Spleen (tissue), 11 donors: ENCODE data around the gene ACP4. TPM values are rescaled to one million over a fixed set of nuclear protein-coding genes. Genes with fewer than 3 reads are reported as not detected.

Source experiments
- DNase-seq: peaks from one replicate; pipeline ENCODE4 v3.0.0-alpha.2; 2020
- H3K27ac ChIP-seq, 8 donors: fragments of 200-600 bp; sonication (generic) in 7 of 8; 1 replicate in 4 of 8; 2 replicates in 4 of 8; pipeline versions ENCODE4 v1.5.0 to v1.8.0; 2016 to 2021; ENCODE audit warnings: inconsistent platforms in 4 of 8, mild to moderate bottlenecking in 4 of 8, moderate library complexity in 1 of 8
- H3K27me3 ChIP-seq, 7 donors: fragments of 200-600 bp; sonication (generic) in 6 of 7; replicated peaks in 1 of 7; 1 replicate in 4 of 7; 2 replicates in 3 of 7; pipeline versions ENCODE4 v1.5.0 to v1.8.0; 2016 to 2021; ENCODE audit warnings: inconsistent platforms in 3 of 7, mild to moderate bottlenecking in 1 of 7
- H3K36me3 ChIP-seq, 6 donors: fragments of 200-600 bp; sonication (generic) in 5 of 6; 1 replicate in 4 of 6; 2 replicates in 2 of 6; pipeline versions ENCODE4 v1.5.0 to v1.8.0; 2016 to 2021; ENCODE audit warnings: inconsistent platforms in 2 of 6
- H3K4me1 ChIP-seq, 6 donors: fragments of 200-600 bp; sonication (generic) in 5 of 6; 1 replicate in 3 of 6; 2 replicates in 3 of 6; pipeline versions ENCODE4 v1.5.0 to v1.8.0; 2016 to 2021; ENCODE audit warnings: inconsistent platforms in 3 of 6
- H3K4me3 ChIP-seq, 8 donors: fragments of 200-600 bp; sonication (generic) in 7 of 8; 1 replicate in 4 of 8; 2 replicates in 4 of 8; pipeline versions ENCODE4 v1.5.0 to v1.8.0; 2016 to 2021; ENCODE audit warnings: inconsistent platforms in 4 of 8, mild to moderate bottlenecking in 4 of 8, moderate library complexity in 2 of 8
- H3K9me3 ChIP-seq, 8 donors: fragments of 200-600 bp; sonication (generic) in 7 of 8; 1 replicate in 4 of 8; 2 replicates in 4 of 8; pipeline versions ENCODE4 v1.5.0 to v1.8.0; 2016 to 2021; ENCODE audit warnings: inconsistent platforms in 4 of 8
- POLR2A ChIP-seq, 3 donors: fragments of 450-650 bp; IDR thresholded peaks; one replicate each; pipeline ENCODE4 v1.5.1; 2017; ENCODE audit warnings: antibody characterized with exemption in 3 of 3, mild to moderate bottlenecking in 1 of 3
- POLR2AphosphoS5 ChIP-seq, 3 donors: sonication (generic); formaldehyde crosslinking; IDR thresholded peaks; one replicate each; pipeline ENCODE4 v1.5.1; 2017; ENCODE audit warnings: antibody characterized with exemption in 3 of 3
- WGBS, 5 donors: extraction: QIAGEN DNeasy Blood & Tissue Kit in 3 of 5; methylation state at CpG; one replicate each; pipeline versions ENCODE4 v1.1.5 to v1.1.7; 2013 to 2018; 5-methylcytosine and 5-hydroxymethylcytosine counted together
- intact Hi-C: fragments of 100-400 bp; cut with DNase I; formaldehyde crosslinking; loops from one replicate; pipeline ENCODE4 v1.15.0; 2023; ENCODE audit warnings: low total_unique reads
- polyA plus RNA-seq, 3 donors: library from polyadenylated mRNA; stranded (reverse); fragments of 200-250 nt; gene quantifications; one replicate each; pipeline ENCODE4 v1.2.1, GENCODE V29; 2013
- total RNA-seq, 7 donors: library from RNA; depleted of rRNA in 3 of 7; stranded (reverse); fragments of >200 nt in 3 of 7; fragmentation: NEBNext Ultra II Directional in 4 of 7; extraction: Animal tissue kit (Norgen Biotek cat#: 25700) in 4 of 7; gene quantifications; one replicate each; pipeline versions ENCODE4 v1.1.0 to v1.2.1, GENCODE V29; 2016 to 2021
- TF ChIP-seq, protein P1 (sequence below), 11 experiments: fragments of 200-600 bp in 7 of 11; fragments of 450-650 bp in 4 of 11; sonication (generic) in 4 of 11; IDR thresholded peaks in 8 of 11; conservative IDR thresholded peaks in 3 of 11; 1 replicate in 7 of 11; 2 replicates in 4 of 11; pipeline versions ENCODE4 v1.4.0 to v1.8.0; 2016 to 2021; ENCODE audit warnings: antibody characterized with exemption in 11 of 11, inconsistent platforms in 4 of 11, mild to moderate bottlenecking in 1 of 11
- donor health status: healthy with polysubstance abuse.
- donor health status: DM: no; HTN: no; CAD: no; lungs with moderate emphysema.
- donor health status: DM: no; HTN: no; CAD: no.
- donor health status: Bipolar disorder and iron deficiency.
- donor health status: healthy.
- donor health status: DM: no; HTN: no; CAD: no.
- donor health status: DM: yes; HTN: yes; CAD: no.

The ACP4 gene
- total and polyA plus RNA-seq, 10 donors = not detected

DNA sequence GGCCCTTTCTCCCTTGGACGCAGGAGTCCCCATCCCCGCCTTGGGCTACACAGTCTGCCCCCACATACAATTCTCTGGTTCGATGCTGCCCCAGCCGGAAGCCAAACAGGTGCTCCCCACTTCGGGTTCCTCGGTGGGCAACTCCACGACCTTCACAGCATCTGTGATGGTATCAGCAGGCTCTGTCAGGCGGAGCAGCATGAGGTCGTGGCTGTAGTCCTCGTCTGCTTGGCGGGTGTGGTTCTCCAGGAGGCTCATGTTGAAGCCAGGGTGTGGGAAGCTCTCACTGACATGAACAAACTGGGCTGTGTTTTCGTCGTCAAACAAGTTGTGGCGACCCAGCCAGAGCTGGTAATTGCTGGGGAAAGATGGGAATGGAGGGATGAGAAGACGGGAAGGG is 29.9 kb downstream of the ACP4 start:
- Histone ChIP-seq H3K36me3 (no peaks in the 10 kb centered on the region), H3K9me3 (peaks cover 0 to 4% (median 0%) of the 10 kb centered on the region in 8 donors), H3K27ac (peak overlapping the region in 4 of 8 donors; percentile 21 to 82 (median 52)), H3K4me3 (peak overlapping the region in 3 of 8 donors; percentile 11 to 50 (median 44)), H3K27me3 (peaks cover 0 to 95% (median 41%) of the 10 kb centered on the region in 7 donors), H3K4me1 (peaks cover 0 to 39% (median 23%) of the 10 kb centered on the region in 6 donors)
- WGBS, 5 donors = 4 to 13% (median 9%) methylated on average over 11 to 15 of the region's 15 CpGs
- TF ChIP-seq POLR2AphosphoS5 (IDR thresholded peaks at IDR 0.05) (no peak), POLR2A (IDR thresholded peaks at IDR 0.05) (no peak)
- TF ChIP-seq, protein P1, sequence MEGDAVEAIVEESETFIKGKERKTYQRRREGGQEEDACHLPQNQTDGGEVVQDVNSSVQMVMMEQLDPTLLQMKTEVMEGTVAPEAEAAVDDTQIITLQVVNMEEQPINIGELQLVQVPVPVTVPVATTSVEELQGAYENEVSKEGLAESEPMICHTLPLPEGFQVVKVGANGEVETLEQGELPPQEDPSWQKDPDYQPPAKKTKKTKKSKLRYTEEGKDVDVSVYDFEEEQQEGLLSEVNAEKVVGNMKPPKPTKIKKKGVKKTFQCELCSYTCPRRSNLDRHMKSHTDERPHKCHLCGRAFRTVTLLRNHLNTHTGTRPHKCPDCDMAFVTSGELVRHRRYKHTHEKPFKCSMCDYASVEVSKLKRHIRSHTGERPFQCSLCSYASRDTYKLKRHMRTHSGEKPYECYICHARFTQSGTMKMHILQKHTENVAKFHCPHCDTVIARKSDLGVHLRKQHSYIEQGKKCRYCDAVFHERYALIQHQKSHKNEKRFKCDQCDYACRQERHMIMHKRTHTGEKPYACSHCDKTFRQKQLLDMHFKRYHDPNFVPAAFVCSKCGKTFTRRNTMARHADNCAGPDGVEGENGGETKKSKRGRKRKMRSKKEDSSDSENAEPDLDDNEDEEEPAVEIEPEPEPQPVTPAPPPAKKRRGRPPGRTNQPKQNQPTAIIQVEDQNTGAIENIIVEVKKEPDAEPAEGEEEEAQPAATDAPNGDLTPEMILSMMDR (IDR thresholded peaks at IDR 0.05 in 8 of 11, conservative IDR thresholded peaks at IDR 0.05 in 3 of 11) = no peak
- no peak for DNase-seq
- intact Hi-C loops = no loop called here

DNA sequence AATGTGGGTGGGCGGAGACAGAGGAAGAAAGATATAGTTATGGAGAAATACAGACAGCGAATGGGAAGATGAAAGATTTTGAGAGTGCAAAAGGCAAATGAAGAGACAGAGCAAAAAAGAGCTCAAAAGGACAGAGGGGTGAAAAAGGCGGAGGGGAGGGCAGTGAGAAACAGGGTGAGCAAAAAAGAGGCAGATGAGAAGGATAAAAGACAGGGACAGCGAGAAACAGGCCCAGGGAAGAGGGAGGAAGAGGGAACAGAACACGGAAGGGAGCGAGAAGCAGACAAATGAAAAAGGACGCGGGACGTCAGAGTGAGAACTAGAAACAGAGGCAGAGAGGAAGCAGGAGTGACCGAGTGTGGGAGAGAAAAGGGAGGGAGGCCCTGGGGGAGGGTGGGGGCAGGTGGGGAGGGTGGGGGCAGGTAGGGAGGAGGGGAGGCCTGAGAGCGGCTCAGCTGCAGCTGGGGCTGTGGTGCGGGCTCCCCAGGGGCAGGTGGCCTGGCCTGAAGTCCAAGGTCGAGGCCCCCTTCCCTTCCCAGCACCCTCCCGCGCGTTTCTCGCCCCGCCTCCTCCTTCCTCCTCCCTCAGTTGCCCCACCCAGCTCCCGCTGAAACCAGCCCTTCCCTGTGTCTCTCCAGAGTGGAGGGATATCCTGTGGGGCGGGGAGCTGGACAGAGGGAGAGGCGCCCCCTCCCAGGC is 30.5 kb downstream of the ACP4 start:
- intact Hi-C loops = no loop called here
- no peaks in the 10 kb centered on the region for H3K9me3 ChIP-seq
- H3K27me3 ChIP-seq = peaks cover 0 to 89% (median 41%) of the 10 kb centered on the region in 7 donors
- peak; percentile 79 for DNase-seq
- peak overlapping the region in 4 of 8 donors; percentile 21 to 82 (median 52) for H3K27ac ChIP-seq
- TF ChIP-seq POLR2A (IDR thresholded peaks at IDR 0.05) (no peak), POLR2AphosphoS5 (IDR thresholded peaks at IDR 0.05) (no peak)
- TF ChIP-seq, protein P1 (IDR thresholded peaks at IDR 0.05 in 8 of 11, conservative IDR thresholded peaks at IDR 0.05 in 3 of 11) = no peak
- 5 to 8% (median 7%) methylated on average over 15 to 21 of the region's 21 CpGs for WGBS, 5 donors
- H3K4me3 ChIP-seq = peak overlapping the region in 2 of 8 donors; percentile 44 to 50
- H3K4me1 ChIP-seq = peaks cover 0 to 39% (median 23%) of the 10 kb centered on the region in 6 donors
- H3K36me3 ChIP-seq = no peaks in the 10 kb centered on the region

DNA sequence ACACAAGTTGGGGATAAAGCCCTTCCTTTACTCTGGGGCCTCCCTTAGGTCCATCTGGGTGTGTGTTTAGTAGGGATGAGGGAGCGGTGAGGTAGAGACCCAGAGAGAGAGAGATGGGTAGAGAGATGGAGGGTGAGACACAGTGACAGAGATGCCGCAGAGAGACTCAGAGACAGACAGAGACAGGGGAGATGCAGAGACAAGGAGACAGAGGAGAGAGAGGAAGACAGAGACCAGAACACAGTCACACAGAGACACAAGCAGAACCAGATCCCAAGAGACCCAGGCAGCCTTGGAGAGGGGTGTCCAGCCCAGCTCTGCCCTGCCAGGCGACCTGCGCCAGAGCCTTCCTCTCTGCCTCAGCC is 31.0 kb downstream of the ACP4 start:
- TF ChIP-seq, protein P1 (IDR thresholded peaks at IDR 0.05 in 8 of 11, conservative IDR thresholded peaks at IDR 0.05 in 3 of 11) = no peak
- no peak for TF ChIP-seq POLR2A (IDR thresholded peaks at IDR 0.05)
- no peak for TF ChIP-seq POLR2AphosphoS5 (IDR thresholded peaks at IDR 0.05)
- intact Hi-C loops = no loop called here
- peaks cover 0 to 84% (median 41%) of the 10 kb centered on the region in 7 donors for H3K27me3 ChIP-seq

DNA sequence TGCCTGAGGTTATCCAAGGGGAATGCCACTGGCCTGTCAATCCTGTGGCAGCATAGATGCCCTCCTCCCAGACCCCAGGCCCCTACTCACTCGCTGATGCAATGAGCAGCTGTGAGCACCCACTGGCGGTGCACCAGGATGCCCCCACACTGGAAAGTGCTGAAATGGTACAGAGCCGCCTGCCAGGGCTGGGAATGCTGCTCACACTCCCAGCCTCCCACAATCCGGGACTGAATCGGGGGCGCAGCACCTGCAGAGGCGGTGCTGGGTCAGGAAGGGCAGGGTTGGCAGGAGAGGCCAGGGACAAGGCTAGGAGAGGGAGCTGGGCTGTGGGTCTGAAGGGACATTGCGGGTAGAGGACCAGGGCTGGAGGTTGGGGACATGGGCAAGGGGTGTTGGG is 31.4 kb downstream of the ACP4 start:
- intact Hi-C loops = no loop called here
- DNase-seq = no peak
- Histone ChIP-seq H3K27me3 (peaks cover 0 to 83% (median 41%) of the 10 kb centered on the region in 7 donors), H3K27ac (no peak overlapping the region), H3K36me3 (no peaks in the 10 kb centered on the region), H3K9me3 (no peaks in the 10 kb centered on the region), H3K4me3 (no peak overlapping the region), H3K4me1 (peaks cover 0 to 39% (median 23%) of the 10 kb centered on the region in 6 donors)
- no peak for TF ChIP-seq POLR2A (IDR thresholded peaks at IDR 0.05)
- no peak for TF ChIP-seq POLR2AphosphoS5 (IDR thresholded peaks at IDR 0.05)
- TF ChIP-seq, protein P1 (IDR thresholded peaks at IDR 0.05 in 8 of 11, conservative IDR thresholded peaks at IDR 0.05 in 3 of 11) = no peak
- 64 to 71% (median 70%) methylated on average over 5 to 8 of the region's 8 CpGs for WGBS, 5 donors

More for the DNA sequence above, 31.0 kb downstream of the ACP4 start:
- no peaks in the 10 kb centered on the region for H3K36me3 ChIP-seq
- H3K9me3 ChIP-seq = no peaks in the 10 kb centered on the region
- 60 to 76% (median 64%) methylated on average over 4 of the region's 4 CpGs for WGBS, 5 donors
- DNase-seq = no peak
- peak overlapping the region in 1 of 8 donors; percentile 44 for H3K4me3 ChIP-seq
- H3K4me1 ChIP-seq = peaks cover 0 to 39% (median 23%) of the 10 kb centered on the region in 6 donors
- H3K27ac ChIP-seq = peak overlapping the region in 3 of 8 donors; percentile 11 to 82 (median 21)
